ENCODE measurements around the gene DAPK3.
A peak's percentile ranks its signal among the peaks of the same experiment; 100 is the strongest.

The DAPK3 gene

DNA sequence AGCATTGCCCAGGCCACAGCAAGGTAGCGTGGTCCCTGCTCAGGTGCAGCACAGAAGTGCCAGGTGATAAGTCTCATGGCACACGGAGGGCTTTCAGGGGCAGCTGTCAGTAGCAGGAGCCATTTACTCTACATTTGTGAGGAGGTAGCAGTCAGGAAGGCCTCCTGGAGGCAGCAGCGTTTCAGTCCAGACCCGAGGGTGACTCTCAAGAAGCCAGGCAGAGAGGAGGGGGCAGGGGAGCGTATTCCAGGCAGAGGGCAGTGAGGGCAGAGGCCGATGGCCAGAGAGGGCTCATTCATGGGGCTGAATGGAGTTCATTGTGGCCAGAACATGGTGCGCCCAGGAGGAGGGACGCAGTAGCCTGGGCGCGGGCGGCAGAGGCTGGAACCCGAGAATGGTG is 45.6 kb upstream of the DAPK3 start:
- TF ChIP-seq, protein P1, sequence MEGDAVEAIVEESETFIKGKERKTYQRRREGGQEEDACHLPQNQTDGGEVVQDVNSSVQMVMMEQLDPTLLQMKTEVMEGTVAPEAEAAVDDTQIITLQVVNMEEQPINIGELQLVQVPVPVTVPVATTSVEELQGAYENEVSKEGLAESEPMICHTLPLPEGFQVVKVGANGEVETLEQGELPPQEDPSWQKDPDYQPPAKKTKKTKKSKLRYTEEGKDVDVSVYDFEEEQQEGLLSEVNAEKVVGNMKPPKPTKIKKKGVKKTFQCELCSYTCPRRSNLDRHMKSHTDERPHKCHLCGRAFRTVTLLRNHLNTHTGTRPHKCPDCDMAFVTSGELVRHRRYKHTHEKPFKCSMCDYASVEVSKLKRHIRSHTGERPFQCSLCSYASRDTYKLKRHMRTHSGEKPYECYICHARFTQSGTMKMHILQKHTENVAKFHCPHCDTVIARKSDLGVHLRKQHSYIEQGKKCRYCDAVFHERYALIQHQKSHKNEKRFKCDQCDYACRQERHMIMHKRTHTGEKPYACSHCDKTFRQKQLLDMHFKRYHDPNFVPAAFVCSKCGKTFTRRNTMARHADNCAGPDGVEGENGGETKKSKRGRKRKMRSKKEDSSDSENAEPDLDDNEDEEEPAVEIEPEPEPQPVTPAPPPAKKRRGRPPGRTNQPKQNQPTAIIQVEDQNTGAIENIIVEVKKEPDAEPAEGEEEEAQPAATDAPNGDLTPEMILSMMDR (IDR thresholded peaks at IDR 0.05) = no peak
- Mint-ChIP-seq H3K9me3 (no peaks in the 10 kb centered on the region), H3K4me3 (no peak overlapping the region)

DNA sequence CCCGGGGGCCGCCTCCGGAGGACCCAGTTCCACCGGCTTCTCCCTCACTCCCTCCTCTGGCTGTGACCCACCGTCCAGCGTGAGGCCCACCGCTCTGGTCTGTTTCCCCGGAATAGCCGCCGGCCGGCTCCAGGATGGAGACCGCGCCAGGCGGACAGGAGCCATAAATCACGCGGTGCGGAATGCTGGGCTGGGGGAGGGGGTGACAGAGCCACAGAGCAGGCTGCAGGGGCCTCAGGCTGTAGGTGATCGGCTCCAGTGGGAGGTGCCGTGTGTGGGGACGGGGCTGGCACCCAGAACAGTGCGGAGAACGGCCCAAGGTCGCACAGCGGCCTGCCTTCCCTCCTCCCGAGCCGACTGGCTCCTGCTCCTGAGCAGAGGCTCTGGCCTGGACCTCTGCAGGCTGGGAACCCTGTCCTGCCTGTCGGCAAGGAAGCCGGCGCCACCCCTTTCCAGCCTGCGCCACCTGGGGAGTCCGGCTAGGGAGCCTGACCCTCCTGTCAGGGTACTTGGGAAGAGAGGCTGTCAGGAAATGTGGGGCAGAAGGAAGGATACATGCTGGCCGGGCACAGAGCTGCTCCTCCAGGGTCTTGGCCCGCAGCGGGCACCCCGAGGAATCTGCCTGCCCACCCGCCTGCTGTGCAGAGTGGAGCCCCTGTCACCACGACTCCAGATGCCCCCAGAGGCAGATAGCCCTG is 45.0 kb upstream of the DAPK3 start:
- Mint-ChIP-seq H3K4me1 (peaks cover 60% of the 10 kb centered on the region), H3K4me3 (peak overlapping the region; percentile 75), H3K27me3 (ENCODE audit: low read depth, poor library complexity) (no peaks in the 10 kb centered on the region), H3K36me3 (ENCODE audit: low read depth) (peaks cover 23% of the 10 kb centered on the region), H3K9me3 (no peaks in the 10 kb centered on the region), H3K27ac (peak overlapping the region; percentile 98)
- TF ChIP-seq, protein P1 (IDR thresholded peaks at IDR 0.05) = no peak
- peak; percentile 94 for DNase-seq

More for the DNA sequence above, 45.6 kb upstream of the DAPK3 start:
- H3K36me3 Mint-ChIP-seq (ENCODE audit: low read depth) = peaks cover 29% of the 10 kb centered on the region
- no peak for DNase-seq
- H3K27ac Mint-ChIP-seq = peak overlapping the region; percentile 93
- H3K27me3 Mint-ChIP-seq (ENCODE audit: low read depth, poor library complexity) = no peaks in the 10 kb centered on the region
- peaks cover 53% of the 10 kb centered on the region for H3K4me1 Mint-ChIP-seq

DNA sequence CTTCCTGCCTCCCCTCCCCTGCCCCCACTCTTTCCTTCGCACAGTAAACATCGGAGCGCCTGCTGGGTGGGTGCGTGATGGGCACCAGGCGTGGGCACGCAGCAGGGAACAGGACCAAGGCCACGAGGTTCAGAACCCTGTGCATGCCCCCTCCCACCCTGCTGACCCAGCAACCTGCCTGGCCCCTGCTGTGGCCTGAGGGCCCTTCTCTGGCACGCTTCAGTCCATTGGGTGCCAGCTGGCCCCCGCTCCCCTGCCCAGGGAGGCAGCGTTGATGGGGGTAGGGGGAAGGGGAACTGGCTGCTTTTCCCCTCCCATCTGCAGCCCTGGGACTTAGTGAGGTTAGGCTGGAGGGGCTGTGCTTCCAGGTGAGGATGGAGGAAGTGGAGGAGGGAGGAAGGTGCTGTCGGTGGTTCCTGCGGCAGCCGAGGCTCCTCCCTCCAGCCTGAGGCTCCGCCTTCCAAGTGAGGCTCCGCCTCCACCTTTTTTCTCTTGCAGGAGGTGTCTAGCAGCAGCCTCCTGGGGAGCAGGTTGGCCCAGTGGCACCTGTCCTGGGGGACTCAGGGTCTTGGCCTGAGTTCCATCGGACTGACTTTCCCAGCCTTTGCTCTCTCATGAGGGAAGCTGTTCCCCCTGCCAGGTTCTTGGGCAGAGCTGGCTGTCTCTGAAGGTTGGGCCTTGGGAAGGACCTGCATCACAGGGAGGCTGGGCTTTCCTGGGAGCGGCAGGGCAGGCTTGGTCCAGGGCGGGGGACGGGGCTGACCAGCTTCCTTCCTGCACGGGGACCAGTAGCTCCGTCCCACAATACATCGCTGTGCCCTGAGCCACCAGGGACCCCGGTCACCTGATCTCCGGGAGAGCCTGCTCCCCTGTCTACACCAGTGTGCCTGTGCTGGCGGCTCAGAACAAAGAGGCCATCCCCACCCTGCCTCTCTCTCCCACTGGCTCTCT is 43.9 kb upstream of the DAPK3 start:
- no peaks in the 10 kb centered on the region for H3K9me3 Mint-ChIP-seq
- H3K27me3 Mint-ChIP-seq (ENCODE audit: low read depth, poor library complexity) = no peaks in the 10 kb centered on the region
- peak overlapping the region; percentile 98 for H3K27ac Mint-ChIP-seq
- TF ChIP-seq, protein P1 (IDR thresholded peaks at IDR 0.05) = no peak
- DNase-seq = peak; percentile 62
- H3K4me1 Mint-ChIP-seq = peaks cover 70% of the 10 kb centered on the region
- peak overlapping the region; percentile 75 for H3K4me3 Mint-ChIP-seq
- peaks cover 14% of the 10 kb centered on the region for H3K36me3 Mint-ChIP-seq (ENCODE audit: low read depth)

DNA sequence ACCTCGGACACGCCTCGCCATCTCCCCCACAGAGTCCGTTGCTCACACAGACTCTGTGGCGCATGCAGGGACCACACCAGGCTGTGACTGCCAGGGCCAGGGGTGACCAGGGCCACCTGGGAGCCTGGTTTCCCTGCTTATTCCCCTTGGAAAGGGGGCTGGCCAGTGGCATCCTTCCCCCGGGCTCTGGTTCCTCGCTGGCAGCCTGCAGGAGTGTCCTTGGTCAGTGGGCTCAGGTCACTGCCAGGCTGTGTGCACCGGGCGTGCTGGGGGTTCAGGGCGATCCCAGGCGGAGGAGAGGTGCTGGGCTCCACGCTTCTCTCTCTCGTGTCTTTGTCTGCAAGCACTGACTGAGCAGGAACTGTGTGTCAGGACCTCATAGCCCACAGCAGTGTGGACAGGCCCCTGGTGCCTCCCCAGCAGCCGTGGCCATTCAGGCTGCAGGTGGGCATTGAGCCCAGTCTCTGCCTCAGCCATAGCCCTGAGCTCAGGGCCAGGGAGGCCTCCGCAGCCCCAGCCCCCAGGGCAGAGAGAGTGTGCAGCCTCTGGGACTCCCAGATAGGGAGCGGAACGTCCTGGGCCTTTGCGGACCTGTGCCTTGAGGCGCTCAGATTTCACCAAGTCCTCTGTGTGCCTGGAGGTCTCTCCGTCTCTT is 43.1 kb upstream of the DAPK3 start:
- DNase-seq = no peak
- H3K4me3 Mint-ChIP-seq = no peak overlapping the region
- peaks cover 14% of the 10 kb centered on the region for H3K36me3 Mint-ChIP-seq (ENCODE audit: low read depth)

DNA sequence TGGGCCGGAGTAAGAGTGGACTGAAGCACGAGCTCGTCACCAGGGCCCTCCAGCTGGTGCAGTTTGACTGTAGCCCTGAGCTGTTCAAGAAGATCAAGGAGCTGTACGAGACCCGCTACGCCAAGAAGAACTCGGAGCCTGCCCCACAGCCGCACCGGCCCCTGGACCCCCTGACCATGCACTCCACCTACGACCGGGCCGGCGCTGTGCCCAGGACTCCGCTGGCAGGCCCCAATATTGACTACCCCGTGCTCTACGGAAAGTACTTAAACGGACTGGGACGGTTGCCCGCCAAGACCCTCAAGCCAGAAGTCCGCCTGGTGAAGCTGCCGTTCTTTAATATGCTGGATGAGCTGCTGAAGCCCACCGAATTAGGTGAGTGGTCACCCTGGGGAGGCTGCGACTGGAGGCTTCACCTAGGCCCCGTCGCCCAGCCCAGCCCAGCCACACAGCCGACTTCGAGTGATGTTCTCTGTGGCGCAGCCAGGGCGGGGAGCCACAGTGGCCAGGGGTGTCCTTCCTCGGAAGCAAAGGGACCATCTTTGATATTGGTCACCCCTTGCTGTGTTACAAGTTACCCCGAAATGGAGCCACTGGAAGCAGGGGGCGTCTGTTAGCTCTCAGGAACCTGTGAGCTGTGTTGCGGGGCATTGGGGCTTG is 42.2 kb upstream of the DAPK3 start:
- Mint-ChIP-seq H3K27ac (no peak overlapping the region), H3K9me3 (no peaks in the 10 kb centered on the region), H3K4me1 (peaks cover 77% of the 10 kb centered on the region), H3K36me3 (ENCODE audit: low read depth) (peaks cover 9% of the 10 kb centered on the region), H3K27me3 (ENCODE audit: low read depth, poor library complexity) (no peaks in the 10 kb centered on the region), H3K4me3 (peak overlapping the region; percentile 15)
- TF ChIP-seq, protein P1 (IDR thresholded peaks at IDR 0.05) = no peak
- DNase-seq = no peak

More for the DNA sequence above, 43.1 kb upstream of the DAPK3 start:
- TF ChIP-seq, protein P1 (IDR thresholded peaks at IDR 0.05) = no peak
- peaks cover 78% of the 10 kb centered on the region for H3K4me1 Mint-ChIP-seq
- no peaks in the 10 kb centered on the region for H3K9me3 Mint-ChIP-seq
- H3K27ac Mint-ChIP-seq = peak overlapping the region; percentile 87
- H3K27me3 Mint-ChIP-seq (ENCODE audit: low read depth, poor library complexity) = no peaks in the 10 kb centered on the region
